ENCODE measurements around the gene DSG3.

DNA sequence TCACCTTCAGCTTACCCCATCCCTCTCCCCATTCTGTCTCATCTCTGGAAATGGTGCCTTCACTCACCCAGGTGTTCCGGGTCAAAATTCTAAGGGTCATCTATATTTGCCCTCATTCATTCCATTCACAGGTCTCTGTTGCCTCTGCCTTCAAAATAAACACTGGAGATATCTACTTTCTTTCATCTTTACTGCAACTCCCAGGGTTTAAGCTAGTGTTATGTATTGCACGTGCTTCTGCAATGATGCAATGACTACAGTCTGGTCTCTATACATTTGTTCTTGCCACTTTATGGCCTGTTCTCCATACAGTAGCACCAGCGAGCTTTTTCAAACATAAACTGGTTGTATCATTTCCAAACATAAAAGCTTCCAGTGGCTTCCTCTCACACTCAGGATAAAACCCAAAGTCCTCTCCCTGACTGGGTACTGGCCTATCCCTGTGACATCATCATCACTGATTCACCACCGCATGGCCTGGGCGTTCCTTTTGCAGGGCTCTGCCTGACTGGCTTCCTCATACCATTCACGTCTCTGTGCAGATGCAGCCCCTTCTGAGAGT is 64.7 kb downstream of the DSG3 start:
- TF ChIP-seq TAF1 (IDR thresholded peaks at IDR 0.05; ENCODE audit: borderline replicate concordance, insufficient read depth, low read length), result no peak
- TF ChIP-seq, protein P1, sequence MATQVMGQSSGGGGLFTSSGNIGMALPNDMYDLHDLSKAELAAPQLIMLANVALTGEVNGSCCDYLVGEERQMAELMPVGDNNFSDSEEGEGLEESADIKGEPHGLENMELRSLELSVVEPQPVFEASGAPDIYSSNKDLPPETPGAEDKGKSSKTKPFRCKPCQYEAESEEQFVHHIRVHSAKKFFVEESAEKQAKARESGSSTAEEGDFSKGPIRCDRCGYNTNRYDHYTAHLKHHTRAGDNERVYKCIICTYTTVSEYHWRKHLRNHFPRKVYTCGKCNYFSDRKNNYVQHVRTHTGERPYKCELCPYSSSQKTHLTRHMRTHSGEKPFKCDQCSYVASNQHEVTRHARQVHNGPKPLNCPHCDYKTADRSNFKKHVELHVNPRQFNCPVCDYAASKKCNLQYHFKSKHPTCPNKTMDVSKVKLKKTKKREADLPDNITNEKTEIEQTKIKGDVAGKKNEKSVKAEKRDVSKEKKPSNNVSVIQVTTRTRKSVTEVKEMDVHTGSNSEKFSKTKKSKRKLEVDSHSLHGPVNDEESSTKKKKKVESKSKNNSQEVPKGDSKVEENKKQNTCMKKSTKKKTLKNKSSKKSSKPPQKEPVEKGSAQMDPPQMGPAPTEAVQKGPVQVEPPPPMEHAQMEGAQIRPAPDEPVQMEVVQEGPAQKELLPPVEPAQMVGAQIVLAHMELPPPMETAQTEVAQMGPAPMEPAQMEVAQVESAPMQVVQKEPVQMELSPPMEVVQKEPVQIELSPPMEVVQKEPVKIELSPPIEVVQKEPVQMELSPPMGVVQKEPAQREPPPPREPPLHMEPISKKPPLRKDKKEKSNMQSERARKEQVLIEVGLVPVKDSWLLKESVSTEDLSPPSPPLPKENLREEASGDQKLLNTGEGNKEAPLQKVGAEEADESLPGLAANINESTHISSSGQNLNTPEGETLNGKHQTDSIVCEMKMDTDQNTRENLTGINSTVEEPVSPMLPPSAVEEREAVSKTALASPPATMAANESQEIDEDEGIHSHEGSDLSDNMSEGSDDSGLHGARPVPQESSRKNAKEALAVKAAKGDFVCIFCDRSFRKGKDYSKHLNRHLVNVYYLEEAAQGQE (IDR thresholded peaks at IDR 0.05; ENCODE audit: insufficient read depth in 1 of 2, low read depth in 2 of 2, low read length in 2 of 2), result no peak

All from PFSK-1 (cell line).